Transverse colon (tissue), 4 donors: ENCODE results near the gene BAG1. TPM values are rescaled to one million over a fixed set of nuclear protein-coding genes. Genes with fewer than 3 reads are reported as not detected.

ENCODE experiments used
- DNase-seq: peaks from one replicate; pipeline ENCODE4 v3.0.0-alpha.2; 2019
- H3K27ac ChIP-seq, 4 donors: fragments of 200-600 bp; sonication (generic); 2 replicates each; pipeline ENCODE4 v1.5.1; 2016 to 2018; ENCODE audit warnings: inconsistent platforms in 4 of 4
- H3K27me3 ChIP-seq: fragments of 200-600 bp; sonication (generic); 2 replicates; pipeline ENCODE4 v1.5.1; 2017; ENCODE audit warnings: inconsistent platforms
- H3K36me3 ChIP-seq, 4 donors: fragments of 200-600 bp; sonication (generic); 2 replicates each; pipeline ENCODE4 v1.5.1; 2017 to 2019; ENCODE audit warnings: inconsistent platforms in 4 of 4
- H3K4me1 ChIP-seq, 4 donors: fragments of 200-600 bp; sonication (generic); 2 replicates each; pipeline ENCODE4 v1.5.1; 2017 to 2020; ENCODE audit warnings: inconsistent platforms in 4 of 4
- H3K4me3 ChIP-seq, 4 donors: fragments of 200-600 bp; sonication (generic); 1 replicate in 1 of 4; 2 replicates in 3 of 4; pipeline versions ENCODE4 v1.5.1 to v1.6.1; 2017 to 2019; ENCODE audit warnings: inconsistent platforms in 4 of 4
- H3K9me3 ChIP-seq, 2 donors: fragments of 200-600 bp; sonication (generic); 2 replicates each; pipeline ENCODE4 v1.5.1; 2017 to 2019; ENCODE audit warnings: inconsistent platforms in 2 of 2
- EP300 ChIP-seq: sonication (generic); formaldehyde crosslinking; IDR thresholded peaks from one replicate; pipeline ENCODE4 v1.6.1; 2017; ENCODE audit warnings: antibody characterized with exemption, low read depth
- POLR2A ChIP-seq: fragments of 450-650 bp; IDR thresholded peaks from one replicate; pipeline ENCODE4 v1.6.1; 2016; ENCODE audit warnings: antibody characterized with exemption, mild to moderate bottlenecking, moderate library complexity
- POLR2AphosphoS5 ChIP-seq, 3 donors: sonication (generic); formaldehyde crosslinking; IDR thresholded peaks; one replicate each; pipeline ENCODE4 v1.6.1; 2016; ENCODE audit warnings: antibody characterized with exemption in 3 of 3
- WGBS, 2 donors: methylation state at CpG; one replicate each; pipeline ENCODE4 v1.1.5; 2018; ENCODE audit warnings: low coverage in 1 of 2; 5-methylcytosine and 5-hydroxymethylcytosine counted together
- in situ Hi-C, 4 donors: fragments of 200-750 bp; cut with MboI; loops; one replicate each; pipeline versions ENCODE4 v1.15.0 to v1.15.1; 2017; ENCODE audit warnings: low sequenced_read_pairs in 3 of 4, low pct_ligation_motif_present in 1 of 4, low pct_unique_long_range_greater_than_20kb in 1 of 4
- intact Hi-C: fragments of 100-400 bp; cut with DNase I; formaldehyde crosslinking; loops from one replicate; pipeline ENCODE4 v1.15.1; 2023; ENCODE audit warnings: low total_unique reads
- total RNA-seq, 4 donors: library from RNA; depleted of rRNA; stranded (reverse); fragments of >200 nt; gene quantifications; one replicate each; pipeline ENCODE4 v1.1.0, GENCODE V29; 2016
- TF ChIP-seq, protein P1 (sequence below), 5 experiments: fragments of 200-600 bp in 3 of 5; fragments of 450-650 bp in 2 of 5; sonication (generic) in 3 of 5; IDR thresholded peaks; 1 replicate in 2 of 5; 2 replicates in 3 of 5; pipeline ENCODE4 v1.5.1; 2016 to 2017; ENCODE audit warnings: antibody characterized with exemption in 5 of 5, inconsistent platforms in 3 of 5, mild to moderate bottlenecking in 2 of 5, moderate library complexity in 1 of 5

BAG1 gene
- total RNA-seq, 4 donors from 2014 or later: 73.2 to 185 (median 131) TPM

DNA sequence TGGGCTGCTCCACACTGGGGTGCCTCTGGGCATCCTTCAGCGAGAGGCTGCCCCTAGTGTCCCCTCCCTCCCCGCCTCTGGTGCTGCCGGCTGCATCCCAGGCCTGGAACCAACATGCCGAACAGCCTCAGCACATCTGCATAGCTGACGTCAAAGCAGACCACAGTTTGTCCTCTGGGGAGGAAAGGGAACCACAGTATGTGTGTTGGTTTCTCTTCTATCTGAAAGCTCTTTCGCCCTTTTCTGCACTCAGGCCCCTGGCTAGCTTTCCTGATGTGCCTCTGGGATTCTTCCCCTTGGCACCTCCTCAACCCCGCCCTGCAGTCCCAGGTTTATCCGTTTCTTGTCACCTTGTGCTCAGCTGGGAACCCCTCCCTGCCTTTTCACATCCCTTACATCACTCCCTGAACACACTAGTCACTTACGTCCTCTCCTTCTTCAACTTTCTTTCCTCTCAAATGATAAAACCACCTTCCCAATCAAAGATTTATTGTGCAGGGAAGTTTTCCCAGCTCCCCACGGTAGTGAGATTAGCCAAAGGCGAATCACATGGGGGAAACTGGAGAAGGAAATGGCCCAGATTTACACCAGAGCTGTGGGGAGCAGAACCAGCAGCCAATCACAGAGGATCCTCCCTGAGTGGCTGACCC is 61.8 kb downstream of the BAG1 start:
- H3K27me3 ChIP-seq: no peaks in the 10 kb centered on the region
- H3K4me3 ChIP-seq: no peak overlapping the region
- DNase-seq: peak; percentile 77
- peak overlapping the region; percentile 3 to 51 (median 28) for H3K27ac ChIP-seq
- H3K36me3 ChIP-seq: no peaks in the 10 kb centered on the region
- intact Hi-C loops: loop anchor here (10.0 kb wide), 1 partner anchor 48 kb away; no protein-coding TSS in a partner anchor
- peaks cover 4 to 9% (median 6%) of the 10 kb centered on the region in 4 donors for H3K4me1 ChIP-seq
- 42 to 46% methylated on average over 5 to 11 of the region's 11 CpGs for WGBS, 2 donors
- no peaks in the 10 kb centered on the region for H3K9me3 ChIP-seq
- TF ChIP-seq POLR2AphosphoS5 (IDR thresholded peaks at IDR 0.05): peak in 1 of 3 donors; percentile 35
- TF ChIP-seq EP300: no peak
- TF ChIP-seq POLR2A: no peak
- TF ChIP-seq, protein P1, sequence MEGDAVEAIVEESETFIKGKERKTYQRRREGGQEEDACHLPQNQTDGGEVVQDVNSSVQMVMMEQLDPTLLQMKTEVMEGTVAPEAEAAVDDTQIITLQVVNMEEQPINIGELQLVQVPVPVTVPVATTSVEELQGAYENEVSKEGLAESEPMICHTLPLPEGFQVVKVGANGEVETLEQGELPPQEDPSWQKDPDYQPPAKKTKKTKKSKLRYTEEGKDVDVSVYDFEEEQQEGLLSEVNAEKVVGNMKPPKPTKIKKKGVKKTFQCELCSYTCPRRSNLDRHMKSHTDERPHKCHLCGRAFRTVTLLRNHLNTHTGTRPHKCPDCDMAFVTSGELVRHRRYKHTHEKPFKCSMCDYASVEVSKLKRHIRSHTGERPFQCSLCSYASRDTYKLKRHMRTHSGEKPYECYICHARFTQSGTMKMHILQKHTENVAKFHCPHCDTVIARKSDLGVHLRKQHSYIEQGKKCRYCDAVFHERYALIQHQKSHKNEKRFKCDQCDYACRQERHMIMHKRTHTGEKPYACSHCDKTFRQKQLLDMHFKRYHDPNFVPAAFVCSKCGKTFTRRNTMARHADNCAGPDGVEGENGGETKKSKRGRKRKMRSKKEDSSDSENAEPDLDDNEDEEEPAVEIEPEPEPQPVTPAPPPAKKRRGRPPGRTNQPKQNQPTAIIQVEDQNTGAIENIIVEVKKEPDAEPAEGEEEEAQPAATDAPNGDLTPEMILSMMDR (IDR thresholded peaks at IDR 0.05): no peak
- in situ Hi-C loops: no loop called here

Other genes starting within 250 kb of the BAG1 start
- gene DNAJA1, start 239.4 kb downstream of the BAG1 start, total RNA-seq: 10 to 100 TPM in 3 of 4 donors, 1 to 10 TPM in 1; 7.9 to 68.3 (median 47.1) TPM
- 10 to 100 TPM in 2 of 4 donors, 1 to 10 TPM in 2; 7.2 to 14.6 (median 10.4) TPM for gene SMU1, start 188.0 kb downstream of the BAG1 start, total RNA-seq
- gene B4GALT1, start 97.4 kb downstream of the BAG1 start, total RNA-seq: 100 to 1,000 TPM in 2 of 4 donors, 10 to 100 TPM in 2; 23.7 to 126 (median 93.7) TPM
- 10 to 100 TPM in 1 of 4 donors, 1 to 10 TPM in 1, not detected in 2; 6.6 to 77.8 TPM for gene SPINK4, start 24.5 kb downstream of the BAG1 start, total RNA-seq
- 100 to 1,000 TPM in 1 of 4 donors, 10 to 100 TPM in 3; 23.3 to 100 (median 56.5) TPM for gene CHMP5, start 341 bp upstream of the BAG1 start, total RNA-seq
- 10 to 100 TPM; 17.7 to 61.6 (median 50.2) TPM for gene NFX1, start 25.8 kb upstream of the BAG1 start, total RNA-seq
- 100 to 1,000 TPM in 1 of 4 donors, 10 to 100 TPM in 3; 11.9 to 207 (median 27.7) TPM for gene AQP7, start 137.9 kb upstream of the BAG1 start, total RNA-seq
- gene AQP3, start 182.9 kb upstream of the BAG1 start, total RNA-seq: 10 to 100 TPM in 3 of 4 donors, 1 to 10 TPM in 1; 7.1 to 15.3 (median 12.4) TPM
- 10 to 100 TPM in 3 of 4 donors, 1 to 10 TPM in 1; 8.9 to 29.1 (median 12.7) TPM for gene NOL6, start 209.2 kb upstream of the BAG1 start, total RNA-seq